Upper lobe of right lung (tissue), 1 donor: ENCODE measurements around the gene CCDC190. TPM values are rescaled to one million over a fixed set of nuclear protein-coding genes. Genes with fewer than 3 reads are reported as not detected.
"Not testable (repeated sequence)": the region's sequence is repeated elsewhere in the genome, so short reads cannot be mapped to it uniquely, and the experiment has no call there.

Experiments
- ATAC-seq: fragments of 200-7000 bp; cut with Tn5 transposase; one replicate; pipeline ENCODE4 v1.9.1; 2020; ENCODE audit warnings: mild to moderate bottlenecking, moderate library complexity
- DNase-seq: peaks from one replicate; pipeline ENCODE4 v3.0.0-alpha.2; 2020
- H3K27ac ChIP-seq: fragments of 200-600 bp; one replicate; pipeline ENCODE4 v1.8.0; 2022
- H3K27me3 ChIP-seq: fragments of 200-600 bp; one replicate; pipeline ENCODE4 v1.8.0; 2022; ENCODE audit warnings: mild to moderate bottlenecking
- H3K36me3 ChIP-seq: fragments of 200-600 bp; one replicate; pipeline ENCODE4 v1.8.0; 2022
- H3K4me1 ChIP-seq: fragments of 200-600 bp; one replicate; pipeline ENCODE4 v1.8.0; 2022
- H3K4me3 ChIP-seq: fragments of 200-600 bp; one replicate; pipeline ENCODE4 v1.8.0; 2022; ENCODE audit warnings: mild to moderate bottlenecking
- H3K9me3 ChIP-seq: fragments of 200-600 bp; one replicate; pipeline ENCODE4 v1.8.0; 2022
- CTCF ChIP-seq: fragments of 200-600 bp; IDR thresholded peaks from one replicate; pipeline ENCODE4 v1.8.0; 2022; ENCODE audit warnings: antibody characterized with exemption
- intact Hi-C: fragments of 100-400 bp; cut with DNase I; formaldehyde crosslinking; loops from one replicate; pipeline ENCODE4 v1.11.0; 2022
- total RNA-seq: library from RNA; stranded (reverse); fragmentation: NEBNext Ultra II Directional; extraction: Animal tissue kit (Norgen Biotek cat#: 25700); gene quantifications from one replicate; pipeline ENCODE4 v1.2.1, GENCODE V29; 2021
- donor health status: DM: no; HTN: yes; CAD: no; lungs with severe emphysema.

CCDC190 gene
- total RNA-seq, 1 donor from 2014 or later = not detected

- Histone ChIP-seq H3K4me1 (no peaks in the 10 kb centered on the region), H3K27ac (no peak overlapping the region), H3K36me3 (no peaks in the 10 kb centered on the region), H3K27me3 (no peaks in the 10 kb centered on the region), H3K4me3 (no peak overlapping the region), H3K9me3 (no peaks in the 10 kb centered on the region)
- peak; percentile 66 for TF ChIP-seq CTCF
- intact Hi-C loops = loop anchor here (10.0 kb wide), 1 partner anchor 297 kb away; no protein-coding TSS in a partner anchor
- ATAC-seq (peak; percentile 85), DNase-seq (no peak)
These were observed 17.1 kb upstream of the CCDC190 start for GRCh38 chr1:162878000-162878596.

DNA sequence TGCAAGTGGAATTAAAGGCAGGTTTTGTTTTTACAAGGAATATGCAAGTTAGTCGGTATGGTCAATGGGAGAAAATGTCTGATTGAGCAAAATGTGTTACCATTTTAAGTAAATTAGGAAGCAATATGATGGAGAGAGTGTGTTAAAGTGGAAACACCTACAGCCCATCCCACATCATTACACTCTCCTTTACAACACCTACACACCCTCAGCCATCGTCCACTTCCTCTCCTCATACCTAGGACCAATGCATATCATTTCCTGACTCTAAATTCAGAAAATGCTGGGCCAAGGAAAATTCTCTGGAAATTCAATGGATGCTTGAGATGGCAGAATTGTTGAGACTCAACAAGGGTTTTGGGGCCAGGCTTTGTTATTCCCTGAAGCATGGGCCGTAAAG, 16.4 kb upstream of the CCDC190 start:
- Histone ChIP-seq H3K27ac (no peak overlapping the region), H3K9me3 (no peaks in the 10 kb centered on the region), H3K27me3 (no peaks in the 10 kb centered on the region), H3K4me3 (no peak overlapping the region), H3K36me3 (no peaks in the 10 kb centered on the region), H3K4me1 (no peaks in the 10 kb centered on the region)
- no peak for ATAC-seq
- intact Hi-C loops = loop anchor here (10.0 kb wide), 1 partner anchor 297 kb away; no protein-coding TSS in a partner anchor
- no peak for TF ChIP-seq CTCF
- no peak for DNase-seq

- Histone ChIP-seq H3K9me3 (no peaks in the 10 kb centered on the region), H3K4me1 (no peaks in the 10 kb centered on the region), H3K27me3 (no peaks in the 10 kb centered on the region), H3K27ac (no peak overlapping the region), H3K36me3 (no peaks in the 10 kb centered on the region), H3K4me3 (no peak overlapping the region)
- DNase-seq = no peak
- no peak for ATAC-seq
- intact Hi-C loops = loop anchor here (10.0 kb wide), 1 partner anchor 298 kb away; no protein-coding TSS in a partner anchor
- TF ChIP-seq CTCF = no peak
These were observed 15.8 kb upstream of the CCDC190 start for GRCh38 chr1:162876751-162877150.

DNA sequence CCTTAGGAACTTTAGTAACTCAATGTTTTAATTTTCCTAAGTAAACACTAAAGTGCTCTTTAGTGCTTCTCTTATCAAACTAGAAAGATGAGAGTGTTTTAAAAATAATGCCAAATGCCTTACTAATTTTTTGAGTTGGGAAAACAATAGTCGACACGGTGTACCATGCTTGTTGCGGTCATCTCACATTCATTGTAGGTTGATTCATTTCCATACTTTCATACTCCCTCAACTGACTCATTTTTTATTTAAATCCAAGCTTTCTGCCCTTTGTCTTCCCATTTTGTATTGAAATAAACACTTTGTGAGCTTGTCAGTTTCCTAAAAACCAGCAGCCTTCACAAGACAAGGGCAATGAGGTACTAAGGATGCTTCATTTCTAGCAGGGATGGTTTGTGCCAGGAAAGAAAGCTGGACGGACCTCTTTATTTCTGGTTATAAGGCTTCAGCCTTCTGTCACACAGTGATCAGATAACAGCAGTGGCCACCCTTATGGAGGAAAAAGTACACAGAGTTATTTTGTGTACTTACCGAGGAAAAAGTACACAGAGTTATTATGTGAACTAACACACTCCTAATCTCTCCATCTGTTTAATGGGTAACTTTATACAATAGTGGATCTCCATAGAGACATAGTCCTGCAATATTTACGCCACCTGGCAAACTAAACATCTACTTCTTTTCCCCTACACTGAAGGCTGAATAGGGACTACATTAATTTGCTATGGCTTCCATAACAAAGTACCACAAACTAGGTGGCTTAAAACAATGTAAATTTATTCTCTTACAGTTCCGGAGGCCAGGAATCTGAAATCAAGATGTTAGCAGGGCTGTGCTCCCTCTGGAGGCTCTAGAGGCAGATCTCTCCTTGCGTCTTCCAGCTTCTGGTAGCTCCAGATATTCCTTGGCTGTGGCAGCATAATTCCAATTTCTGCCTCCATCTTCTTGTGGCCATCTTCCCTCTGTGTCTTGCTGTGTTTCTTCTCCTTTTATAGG, 13.0 kb upstream of the CCDC190 start:
- ATAC-seq = peak; percentile 58

DNA sequence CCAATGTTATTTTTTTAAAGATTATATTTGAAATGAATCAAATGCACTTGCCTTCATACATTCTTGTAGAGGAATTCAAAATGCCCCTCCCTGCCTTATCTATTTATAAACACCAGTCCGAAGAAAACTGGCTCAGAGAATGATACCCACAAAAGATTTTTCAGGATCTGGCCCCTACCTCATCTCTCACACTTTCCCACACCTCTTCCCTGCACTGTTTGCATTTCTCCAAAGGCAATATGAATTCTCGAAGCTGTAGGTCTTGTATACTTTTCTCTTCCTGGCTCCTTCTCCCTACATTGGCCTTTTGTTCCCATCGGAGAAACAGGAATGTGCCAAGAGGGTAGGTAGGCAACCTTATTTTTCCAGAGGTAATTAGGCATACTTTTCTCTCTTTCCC, 12.0 kb upstream of the CCDC190 start:
- no peak for TF ChIP-seq CTCF
- H3K9me3 ChIP-seq = peaks cover 6% of the 10 kb centered on the region
- H3K4me1 ChIP-seq = no peaks in the 10 kb centered on the region
- intact Hi-C loops = loop anchor here (10.0 kb wide), 1 partner anchor 302 kb away; no protein-coding TSS in a partner anchor
- no peak overlapping the region for H3K4me3 ChIP-seq
- H3K36me3 ChIP-seq = no peaks in the 10 kb centered on the region
- no peaks in the 10 kb centered on the region for H3K27me3 ChIP-seq
- DNase-seq (no peak), ATAC-seq (no peak)
- H3K27ac ChIP-seq = no peak overlapping the region

More for the DNA sequence above, 13.0 kb upstream of the CCDC190 start:
- Histone ChIP-seq H3K27ac (no peak overlapping the region), H3K27me3 (no peaks in the 10 kb centered on the region), H3K4me3 (no peak overlapping the region), H3K4me1 (no peaks in the 10 kb centered on the region), H3K9me3 (peaks cover 6% of the 10 kb centered on the region), H3K36me3 (no peaks in the 10 kb centered on the region)
- intact Hi-C loops = loop anchor here (10.0 kb wide), 1 partner anchor 301 kb away; no protein-coding TSS in a partner anchor
- TF ChIP-seq CTCF = no peak
- no peak for DNase-seq

DNA sequence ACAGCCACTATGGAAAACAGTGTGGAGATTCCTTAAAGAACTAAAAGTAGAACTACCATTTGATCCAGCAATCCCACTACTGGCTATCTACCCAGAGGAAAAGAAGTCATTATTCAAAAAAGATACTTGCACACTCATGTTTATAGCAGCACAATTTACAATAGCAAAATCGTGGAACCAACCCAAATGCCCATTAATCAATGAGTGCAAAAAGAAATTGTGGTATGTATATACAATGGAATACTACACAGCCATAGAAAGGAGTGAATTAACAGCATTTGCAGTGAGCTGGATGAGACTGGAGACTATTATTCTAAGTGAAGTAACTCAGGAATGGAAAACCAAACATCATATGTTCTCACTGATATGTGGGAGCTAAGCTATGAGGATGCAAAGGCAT, 10.4 kb upstream of the CCDC190 start:
- intact Hi-C loops = loop anchor here (10.0 kb wide), 1 partner anchor 303 kb away; no protein-coding TSS in a partner anchor
- not testable (repeated sequence) for H3K36me3 ChIP-seq

More for the DNA sequence above, 10.4 kb upstream of the CCDC190 start:
- not testable (repeated sequence) for DNase-seq, ATAC-seq, H3K4me3 ChIP-seq, H3K27ac ChIP-seq, H3K9me3 ChIP-seq, H3K27me3 ChIP-seq, H3K4me1 ChIP-seq
